HL-60 (cell line): ENCODE measurements around the gene SYN1.

Experiments used
- DNase-seq, 2 experiments: peaks; one replicate each; pipeline ENCODE4 v3.0.0-alpha.2; 2010 to 2020; ENCODE audit warnings: low read depth in 1 of 2, low spot score in 1 of 2
- H3K27ac ChIP-seq: fragments of 250-450 bp; sonication (Bioruptor Pico); replicated peaks from 2 replicates; pipeline ENCODE4 v1.5.1; 2020; ENCODE audit warnings: mild to moderate bottlenecking, moderate library complexity
- H3K27me3 ChIP-seq: fragments of 250-450 bp; sonication (Bioruptor Pico); 2 replicates; pipeline ENCODE4 v1.5.1; 2021; ENCODE audit warnings: mild to moderate bottlenecking, moderate library complexity; ENCODE audit not compliant: insufficient read depth, poor library complexity, severe bottlenecking
- H3K4me3 ChIP-seq: replicated peaks from 2 replicates; pipeline ENCODE4 v1.5.1; 2011; ENCODE audit warnings: mild to moderate bottlenecking, control low read depth, low read length; ENCODE audit not compliant: insufficient read depth
- CTCF ChIP-seq: IDR thresholded peaks from one replicate; pipeline ENCODE4 v1.5.1; 2011; ENCODE audit warnings: low read length, control low read depth, inconsistent platforms; ENCODE audit not compliant: insufficient read depth
- GABPA ChIP-seq: IDR thresholded peaks from 2 replicates; pipeline ENCODE4 v1.6.1; 2012; ENCODE audit warnings: low read depth
- POLR2AphosphoS5 ChIP-seq: IDR thresholded peaks from 2 replicates; pipeline ENCODE4 v1.6.1; 2012; ENCODE audit warnings: low read depth
- REST ChIP-seq: IDR thresholded peaks from 2 replicates; pipeline ENCODE4 v1.6.1; 2012; ENCODE audit warnings: low read depth; ENCODE audit not compliant: insufficient replicate concordance
- SPI1 ChIP-seq: IDR thresholded peaks from 2 replicates; pipeline ENCODE4 v1.6.1; 2012; ENCODE audit warnings: low read depth, mild to moderate bottlenecking, borderline replicate concordance

Gene SYN1

GRCh38 chrX:47560179-47560933, 59.3 kb downstream of the SYN1 start:
- no peak for TF ChIP-seq POLR2AphosphoS5
- TF ChIP-seq CTCF = no peak
- TF ChIP-seq SPI1 = no peak
- no peak for TF ChIP-seq GABPA
- TF ChIP-seq REST = no peak
- Histone ChIP-seq H3K4me3 (peak overlapping the region; percentile 62), H3K27ac (peak overlapping the region; percentile 99), H3K27me3 (no peaks in the 10 kb centered on the region)
- DNase-seq = no peak

GRCh38 chrX:47558436-47558835, 61.2 kb downstream of the SYN1 start:
- no peak for DNase-seq
- TF ChIP-seq REST (no peak), CTCF (no peak), GABPA (no peak), SPI1 (no peak), POLR2AphosphoS5 (no peak)
- no peaks in the 10 kb centered on the region for H3K27me3 ChIP-seq
- no peak overlapping the region for H3K4me3 ChIP-seq
- no peak overlapping the region for H3K27ac ChIP-seq

GRCh38 chrX:47556045-47556623, 63.5 kb downstream of the SYN1 start:
- peak in 1 of 2 experiments; percentile 91 for DNase-seq
- H3K4me3 ChIP-seq = peak overlapping the region; percentile 30
- TF ChIP-seq GABPA (no peak), CTCF (no peak), POLR2AphosphoS5 (peak; percentile 69)
- H3K27me3 ChIP-seq = no peaks in the 10 kb centered on the region
- H3K27ac ChIP-seq = peak overlapping the region; percentile 57

GRCh38 chrX:47543496-47543895, 76.2 kb downstream of the SYN1 start:
- TF ChIP-seq CTCF (no peak), GABPA (no peak), POLR2AphosphoS5 (no peak), SPI1 (no peak), REST (no peak)
- H3K27me3 ChIP-seq = no peaks in the 10 kb centered on the region
- no peak overlapping the region for H3K27ac ChIP-seq
- no peak overlapping the region for H3K4me3 ChIP-seq
- DNase-seq = no peak
